ENCODE data around the gene SPAG5. TPM values are rescaled to one million over a fixed set of nuclear protein-coding genes. Genes with fewer than 3 reads are reported as not detected.

The SPAG5 gene
- total RNA-seq, 3 donors from 2014 or later = 3.3 to 5.8 (median 4.1) TPM

DNA sequence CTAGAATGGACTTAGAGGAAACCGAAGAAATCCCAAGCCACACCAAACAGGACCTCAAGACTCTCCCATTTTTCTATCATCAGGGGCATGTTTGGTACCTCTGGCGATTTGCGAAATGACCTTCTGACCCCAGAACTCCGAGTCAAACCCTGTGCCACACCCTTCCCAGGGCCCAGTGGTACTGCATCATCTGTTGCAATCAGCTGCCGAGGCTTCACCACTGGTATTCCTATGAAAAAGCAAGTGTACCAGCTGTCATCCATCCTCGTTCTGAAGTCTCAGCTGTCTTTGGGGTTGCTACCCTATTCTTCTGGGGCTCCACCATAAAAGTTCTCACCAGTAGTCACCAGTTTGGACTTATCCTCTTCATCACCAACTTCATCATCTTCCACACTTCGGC is 17.5 kb upstream of the SPAG5 start:
- Histone ChIP-seq H3K4me3 (no peak overlapping the region), H3K4me1 (no peaks in the 10 kb centered on the region), H3K9me3 (no peaks in the 10 kb centered on the region), H3K36me3 (peaks cover 27% of the 10 kb centered on the region), H3K27me3 (no peaks in the 10 kb centered on the region), H3K27ac (no peak overlapping the region)
- no peak for TF ChIP-seq POLR2AphosphoS5 (IDR thresholded peaks at IDR 0.05)
- TF ChIP-seq POLR2A (IDR thresholded peaks at IDR 0.05) = no peak
- TF ChIP-seq CTCF (IDR thresholded peaks at IDR 0.05) = no peak
- no peak for DNase-seq (ENCODE audit: low spot score in 2 of 2)
- intact Hi-C loops (cut with DNase I; ENCODE audit: low total_unique reads) = no loop called here

GRCh38 chr17:28615260-28615940 is 16.6 kb upstream of the SPAG5 start:
- no peaks in the 10 kb centered on the region for H3K9me3 ChIP-seq
- DNase-seq (ENCODE audit: low spot score in 2 of 2) = no peak
- H3K27me3 ChIP-seq = no peaks in the 10 kb centered on the region
- intact Hi-C loops (cut with DNase I; ENCODE audit: low total_unique reads) = no loop called here
- H3K4me1 ChIP-seq = no peaks in the 10 kb centered on the region
- no peak overlapping the region for H3K27ac ChIP-seq
- no peak overlapping the region for H3K4me3 ChIP-seq
- H3K36me3 ChIP-seq = peaks cover 26% of the 10 kb centered on the region
- TF ChIP-seq POLR2A (IDR thresholded peaks at IDR 0.05) = no peak
- TF ChIP-seq POLR2AphosphoS5 (IDR thresholded peaks at IDR 0.05) = no peak
- TF ChIP-seq CTCF (IDR thresholded peaks at IDR 0.05) = no peak

DNA sequence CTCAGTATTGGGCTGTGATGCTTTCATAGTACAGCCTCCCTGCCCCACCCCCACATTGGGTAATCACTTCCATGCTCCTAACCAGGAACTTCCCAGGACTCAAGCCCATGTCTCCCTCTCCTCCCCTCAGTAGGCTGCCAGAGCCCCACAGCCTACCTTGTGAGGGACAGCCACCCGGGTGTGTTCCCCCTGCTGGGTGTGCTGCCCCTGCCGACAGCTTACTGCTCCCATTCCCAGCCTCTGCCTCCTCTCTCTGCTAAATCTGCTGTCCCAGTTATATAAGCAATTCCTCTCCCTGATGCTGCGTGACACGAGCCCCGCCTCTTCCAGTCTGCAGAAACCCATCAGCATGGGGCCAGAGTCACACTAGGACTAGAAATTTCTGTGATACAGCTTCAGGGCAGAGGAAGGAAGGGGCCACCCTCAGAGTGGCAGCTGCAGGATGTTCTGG is 15.1 kb upstream of the SPAG5 start, which contains the start of gene RSKR:
RSKR (minus strand) TSS at position 255 of the 451 bp plus-strand sequence; CDS start at position 231, 24 bp downstream.
- H3K9me3 ChIP-seq = no peaks in the 10 kb centered on the region
- DNase-seq (ENCODE audit: low spot score in 2 of 2) = no peak
- H3K27ac ChIP-seq = no peak within 1 kb of the TSS
- peaks cover 21% of the 10 kb centered on the region for H3K36me3 ChIP-seq
- H3K4me1 ChIP-seq = no peaks in the 10 kb centered on the region
- no peaks in the 10 kb centered on the region for H3K27me3 ChIP-seq
- no peak for TF ChIP-seq POLR2A (IDR thresholded peaks at IDR 0.05)
- no peak for TF ChIP-seq CTCF (IDR thresholded peaks at IDR 0.05)
- no peak for TF ChIP-seq POLR2AphosphoS5 (IDR thresholded peaks at IDR 0.05)
- H3K4me3 ChIP-seq = no peak within 1 kb of the TSS
- intact Hi-C loops (cut with DNase I; ENCODE audit: low total_unique reads) = no loop called here

DNA sequence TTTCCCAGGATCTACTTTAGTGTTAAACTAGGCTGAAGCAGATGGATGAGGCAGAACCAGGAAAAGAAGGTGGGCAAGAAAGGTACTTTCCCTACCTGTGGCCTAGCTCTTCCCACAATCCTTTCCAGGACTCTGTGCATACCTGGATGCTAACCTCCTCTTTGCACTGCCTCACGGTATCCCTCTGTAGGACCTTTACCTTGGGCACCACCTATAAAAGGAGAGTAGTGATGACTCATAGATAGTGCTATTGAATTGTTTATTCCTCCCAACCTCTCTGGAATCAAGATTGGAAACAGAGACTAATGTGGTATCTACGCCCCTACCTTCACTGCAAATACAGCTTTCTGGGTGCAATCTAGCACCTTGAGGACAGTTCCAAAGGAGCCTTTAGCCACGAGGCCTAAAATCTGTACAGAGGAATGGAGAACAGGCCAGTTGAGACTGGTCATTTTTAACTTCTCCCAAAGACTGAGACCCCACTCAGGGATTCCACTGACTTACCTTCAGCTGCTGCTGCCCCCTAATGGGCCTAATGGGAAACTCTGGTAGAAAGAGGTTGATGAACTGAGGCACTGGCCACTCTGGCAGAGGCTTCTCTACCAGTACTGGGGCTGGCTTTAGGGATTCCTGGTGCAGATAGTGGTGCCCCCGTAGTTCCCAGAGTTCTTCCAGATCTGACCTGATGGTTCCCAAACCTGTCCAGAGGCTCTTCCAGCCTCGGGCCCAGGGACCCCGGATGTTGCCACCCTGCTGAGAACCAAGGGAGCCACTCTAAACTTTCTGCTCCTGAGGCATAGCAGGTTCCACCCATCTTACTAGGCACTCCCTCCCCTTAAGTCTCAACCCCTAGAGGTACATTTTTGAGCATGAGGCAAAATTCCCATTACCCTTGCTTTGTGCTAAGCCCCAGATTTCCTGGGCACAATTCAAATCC is 14.4 kb upstream of the SPAG5 start:
- Histone ChIP-seq H3K4me3 (no peak overlapping the region), H3K27me3 (no peaks in the 10 kb centered on the region), H3K4me1 (no peaks in the 10 kb centered on the region), H3K36me3 (peaks cover 21% of the 10 kb centered on the region), H3K9me3 (no peaks in the 10 kb centered on the region), H3K27ac (no peak overlapping the region)
- no peak for TF ChIP-seq POLR2A (IDR thresholded peaks at IDR 0.05)
- TF ChIP-seq POLR2AphosphoS5 (IDR thresholded peaks at IDR 0.05) = no peak
- TF ChIP-seq CTCF (IDR thresholded peaks at IDR 0.05) = peak; percentile 16 to 51 (median 48)
- intact Hi-C loops (cut with DNase I; ENCODE audit: low total_unique reads) = no loop called here
- DNase-seq (ENCODE audit: low spot score in 2 of 2) = no peak

DNA sequence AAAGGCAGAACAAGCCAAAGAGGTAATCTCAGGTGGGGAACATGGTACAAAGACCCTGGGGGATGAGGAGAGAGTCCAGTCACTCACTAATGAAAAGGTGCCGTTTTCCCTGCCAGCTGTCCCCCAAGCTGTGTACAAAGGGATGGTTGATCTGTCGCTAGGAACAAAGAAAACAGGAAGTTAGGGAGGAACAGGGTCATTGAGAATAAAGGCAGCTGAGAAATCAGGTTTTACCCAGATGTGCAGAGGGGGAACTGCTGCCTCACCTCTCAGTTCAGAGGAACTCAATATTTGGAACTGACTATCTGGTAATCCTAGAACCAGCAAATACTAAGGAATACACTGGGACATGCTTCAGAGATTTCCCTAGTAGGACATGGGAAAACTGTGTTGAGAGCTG is 13.7 kb upstream of the SPAG5 start:
- no peak for TF ChIP-seq POLR2AphosphoS5 (IDR thresholded peaks at IDR 0.05)
- no peaks in the 10 kb centered on the region for H3K9me3 ChIP-seq
- H3K36me3 ChIP-seq = peaks cover 21% of the 10 kb centered on the region
- no peak overlapping the region for H3K4me3 ChIP-seq
- no peaks in the 10 kb centered on the region for H3K27me3 ChIP-seq
- H3K27ac ChIP-seq = no peak overlapping the region
- intact Hi-C loops (cut with DNase I; ENCODE audit: low total_unique reads) = no loop called here
- no peak for DNase-seq (ENCODE audit: low spot score in 2 of 2)
- no peaks in the 10 kb centered on the region for H3K4me1 ChIP-seq
